T1000 (cell line): Measurements from ENCODE around the gene PLEKHG1.

Experiments used
- DNase-seq: peaks from one replicate; lab custom pipeline; 2025; ENCODE audit warnings: mixed read lengths; lab: John Stamatoyannopoulos, UW

PLEKHG1 gene

GRCh38 chr6:150599199-150600009 is at the start of gene PLEKHG1:
PLEKHG1 (plus strand) TSS chr6:150599885; CDS start chr6:150733682, 133,797 bp downstream.
- peak; percentile 13 for DNase-seq

GRCh38 chr6:150550244-150550643 is 49.4 kb upstream of the PLEKHG1 start:
- no peak for DNase-seq

- no peak for DNase-seq
Observed at GRCh38 chr6:150557043-150557599, 42.6 kb upstream of the PLEKHG1 start.

- no peak for DNase-seq
Observed at GRCh38 chr6:150560004-150560883, 39.4 kb upstream of the PLEKHG1 start.

- no peak for DNase-seq
Observed at GRCh38 chr6:150560884-150561219, 38.8 kb upstream of the PLEKHG1 start.

GRCh38 chr6:150565945-150566344 is 33.7 kb upstream of the PLEKHG1 start:
- no peak for DNase-seq

GRCh38 chr6:150566486-150566885 is 33.2 kb upstream of the PLEKHG1 start:
- no peak for DNase-seq

GRCh38 chr6:150567380-150567779 is 32.3 kb upstream of the PLEKHG1 start:
- DNase-seq = no peak

- DNase-seq = no peak
Observed at GRCh38 chr6:150567823-150568383, 31.8 kb upstream of the PLEKHG1 start.

- DNase-seq = no peak
Observed at GRCh38 chr6:150568560-150568959, 31.1 kb upstream of the PLEKHG1 start.

- DNase-seq = no peak
Observed at GRCh38 chr6:150569161-150569560, 30.5 kb upstream of the PLEKHG1 start.

- DNase-seq = no peak
Observed at GRCh38 chr6:150573041-150573681, 26.5 kb upstream of the PLEKHG1 start.

GRCh38 chr6:150575836-150576235 is 23.8 kb upstream of the PLEKHG1 start:
- no peak for DNase-seq

- DNase-seq = no peak
Observed at GRCh38 chr6:150576651-150577226, 22.9 kb upstream of the PLEKHG1 start.

GRCh38 chr6:150579611-150580010 is 20.1 kb upstream of the PLEKHG1 start:
- no peak for DNase-seq

GRCh38 chr6:150580489-150580888 is 19.2 kb upstream of the PLEKHG1 start:
- no peak for DNase-seq

GRCh38 chr6:150584065-150584464 is 15.6 kb upstream of the PLEKHG1 start:
- no peak for DNase-seq

GRCh38 chr6:150584596-150584995 is 15.1 kb upstream of the PLEKHG1 start:
- DNase-seq = no peak

GRCh38 chr6:150586850-150587359 is 12.8 kb upstream of the PLEKHG1 start:
- DNase-seq = no peak

GRCh38 chr6:150587637-150588036 is 12.0 kb upstream of the PLEKHG1 start:
- DNase-seq = no peak

GRCh38 chr6:150588888-150589499 is 10.7 kb upstream of the PLEKHG1 start:
- DNase-seq = no peak
